Measurements from ENCODE around the gene LINC01488. TPM values are rescaled to one million over a fixed set of nuclear protein-coding genes. Genes with fewer than 3 reads are reported as not detected.

LINC01488 gene
- polyA plus RNA-seq, 1 of the 3 experiments (the other 2 are of a cell fraction), result not detected

DNA sequence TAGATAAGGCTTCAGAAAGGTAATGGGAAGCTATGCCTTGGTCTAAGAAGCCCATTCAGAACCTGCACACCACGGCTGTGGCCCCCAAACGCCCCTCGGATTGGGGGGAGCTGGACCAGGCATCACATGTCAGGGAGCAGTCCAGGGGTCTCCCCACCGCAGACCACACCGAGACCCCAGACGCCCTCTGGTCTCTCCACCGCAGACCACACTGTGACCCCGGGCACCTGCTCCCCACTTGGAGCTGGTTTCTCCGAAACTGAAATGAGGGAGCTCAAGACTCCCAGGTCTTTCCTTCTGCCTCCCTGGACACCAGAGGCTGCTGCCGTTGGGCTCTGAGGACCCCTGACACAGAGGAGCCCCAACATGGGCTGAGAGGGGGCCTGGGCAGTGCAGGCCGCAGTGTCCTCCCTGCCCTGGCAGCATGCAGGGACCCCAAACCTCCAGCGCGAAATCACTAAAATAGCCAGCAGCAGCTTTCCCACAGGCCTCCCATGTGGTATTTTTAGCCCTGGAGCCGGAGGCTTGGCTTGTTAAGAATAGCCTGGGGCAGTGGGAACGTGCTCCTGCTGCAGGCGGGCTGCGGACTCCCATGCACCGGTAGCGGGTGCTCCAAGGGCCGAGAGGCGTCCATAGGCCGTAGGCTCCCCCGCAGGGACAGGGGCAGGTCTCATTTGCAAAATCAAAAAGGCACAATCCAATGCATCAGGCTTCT is 7.7 kb downstream of the LINC01488 start:
- no peaks in the 10 kb centered on the region for H4K20me1 ChIP-seq (ENCODE audit: insufficient read depth)
- H3K27me3 ChIP-seq (ENCODE audit: insufficient read depth), result no peaks in the 10 kb centered on the region
- H3K79me2 ChIP-seq (ENCODE audit: insufficient read depth), result no peaks in the 10 kb centered on the region
- CTCF ChIA-PET, result interaction anchor here (0.9 kb wide), 1 partner anchor 154 kb away, joined by 3 read pairs; no protein-coding TSS in a partner anchor
- no peaks in the 10 kb centered on the region for H3F3A ChIP-seq (replicated peaks; ENCODE audit: insufficient read depth)
- POLR2A ChIA-PET, result no interaction called here
- no peak overlapping the region for H3K9ac ChIP-seq
- 97% methylated on average over 18 of the region's 23 CpGs for WGBS (ENCODE audit: low lambda C conversion rate)
- no peak overlapping the region for H3K4me2 ChIP-seq
- TF ChIP-seq RCOR1 (IDR thresholded peaks at IDR 0.05; ENCODE audit: low read length), result no peak
- no peak for TF ChIP-seq EZH2phosphoT487 (IDR thresholded peaks at IDR 0.05; ENCODE audit: borderline replicate concordance, low read depth)
- no peak for TF ChIP-seq ELF1 (IDR thresholded peaks at IDR 0.05)
- no peak for TF ChIP-seq NFIC (IDR thresholded peaks at IDR 0.05; ENCODE audit: borderline replicate concordance)
- TF ChIP-seq, protein P1, sequence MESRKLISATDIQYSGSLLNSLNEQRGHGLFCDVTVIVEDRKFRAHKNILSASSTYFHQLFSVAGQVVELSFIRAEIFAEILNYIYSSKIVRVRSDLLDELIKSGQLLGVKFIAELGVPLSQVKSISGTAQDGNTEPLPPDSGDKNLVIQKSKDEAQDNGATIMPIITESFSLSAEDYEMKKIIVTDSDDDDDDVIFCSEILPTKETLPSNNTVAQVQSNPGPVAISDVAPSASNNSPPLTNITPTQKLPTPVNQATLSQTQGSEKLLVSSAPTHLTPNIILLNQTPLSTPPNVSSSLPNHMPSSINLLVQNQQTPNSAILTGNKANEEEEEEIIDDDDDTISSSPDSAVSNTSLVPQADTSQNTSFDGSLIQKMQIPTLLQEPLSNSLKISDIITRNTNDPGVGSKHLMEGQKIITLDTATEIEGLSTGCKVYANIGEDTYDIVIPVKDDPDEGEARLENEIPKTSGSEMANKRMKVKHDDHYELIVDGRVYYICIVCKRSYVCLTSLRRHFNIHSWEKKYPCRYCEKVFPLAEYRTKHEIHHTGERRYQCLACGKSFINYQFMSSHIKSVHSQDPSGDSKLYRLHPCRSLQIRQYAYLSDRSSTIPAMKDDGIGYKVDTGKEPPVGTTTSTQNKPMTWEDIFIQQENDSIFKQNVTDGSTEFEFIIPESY (IDR thresholded peaks at IDR 0.05; ENCODE audit: borderline replicate concordance, low read depth), result no peak
- TF ChIP-seq FOXM1 (IDR thresholded peaks at IDR 0.05; ENCODE audit: low read depth), result no peak
- no peak for TF ChIP-seq MXI1 (IDR thresholded peaks at IDR 0.05; ENCODE audit: low read depth, low read length)
- TF ChIP-seq YY1 (IDR thresholded peaks at IDR 0.05; ENCODE audit: low read depth), result no peak
- no peak for TF ChIP-seq TEAD4 (IDR thresholded peaks at IDR 0.05; ENCODE audit: borderline replicate concordance, insufficient read depth)
- no peaks in the 10 kb centered on the region for H3K9me3 ChIP-seq
- no peaks in the 10 kb centered on the region for H3K36me3 ChIP-seq (replicated peaks in 1 of 2; ENCODE audit: control insufficient read depth in 1 of 2, insufficient read depth in 2 of 2, low read length in 1 of 2)
- peaks cover 0 to 3% of the 10 kb centered on the region in 2 experiments; a peak in 1 of 4 replicates for H3K4me1 ChIP-seq (ENCODE audit: control insufficient read depth in 1 of 2, insufficient read depth in 2 of 2, low read depth in 1 of 2, low read length in 1 of 2)
- H3K27ac ChIP-seq (ENCODE audit: low read depth in 2 of 2, low read length in 1 of 2), result no peak overlapping the region
- no peak overlapping the region for H2AFZ ChIP-seq (ENCODE audit: low read depth)
- no peaks in the 10 kb centered on the region for H3K9me2 ChIP-seq
- DNase-seq, result no peak
- no peak overlapping the region for H3K4me3 ChIP-seq (ENCODE audit: low read depth in 2 of 2, low read length in 1 of 2)

DNA sequence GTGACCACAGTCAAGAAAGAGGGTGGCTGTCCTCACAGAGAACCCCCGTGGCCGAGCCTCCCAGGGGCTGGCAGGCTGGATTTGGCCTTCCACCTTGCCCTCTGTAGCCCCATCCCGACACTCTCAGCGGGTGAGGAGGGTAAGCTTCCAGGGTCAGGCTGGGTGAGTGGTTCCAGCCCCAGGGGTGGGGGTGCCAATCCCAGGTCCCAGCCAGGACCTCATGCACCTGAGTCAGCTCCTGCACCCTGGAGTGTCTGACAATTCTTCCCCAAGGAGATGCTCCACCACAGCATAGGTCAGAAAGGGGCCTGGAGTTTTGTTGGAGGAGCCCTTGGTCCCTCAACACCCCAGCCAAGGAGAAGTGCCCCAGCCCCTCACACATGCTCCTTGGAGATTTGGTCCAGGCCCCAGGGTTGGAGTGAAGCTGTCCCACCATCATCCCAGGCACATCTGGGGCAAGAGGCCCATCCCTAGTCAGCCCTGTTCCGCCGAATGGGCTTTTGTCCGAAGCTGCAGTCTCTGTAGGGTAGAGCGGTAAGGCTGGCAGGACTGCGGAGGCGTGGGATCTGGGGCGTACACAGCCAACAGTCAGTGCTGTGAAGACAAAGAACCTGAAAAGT is 8.4 kb downstream of the LINC01488 start:
- ChIA-PET CTCF (no interaction called here), POLR2A (no interaction called here)
- H3K9me2 ChIP-seq, result no peaks in the 10 kb centered on the region
- H3K4me2 ChIP-seq, result no peak overlapping the region
- no peaks in the 10 kb centered on the region for H4K20me1 ChIP-seq (ENCODE audit: insufficient read depth)
- TF ChIP-seq, protein P2, sequence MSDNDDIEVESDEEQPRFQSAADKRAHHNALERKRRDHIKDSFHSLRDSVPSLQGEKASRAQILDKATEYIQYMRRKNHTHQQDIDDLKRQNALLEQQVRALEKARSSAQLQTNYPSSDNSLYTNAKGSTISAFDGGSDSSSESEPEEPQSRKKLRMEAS (IDR thresholded peaks at IDR 0.05; ENCODE audit: low read depth), result no peak
- TF ChIP-seq ELF1 (IDR thresholded peaks at IDR 0.05), result no peak
- no peak for TF ChIP-seq SMC3 (IDR thresholded peaks at IDR 0.05; ENCODE audit: low read depth, low read length)
- WGBS (ENCODE audit: low lambda C conversion rate), result 96% methylated on average over 10 of the region's 11 CpGs
- no peaks in the 10 kb centered on the region for H3F3A ChIP-seq (replicated peaks; ENCODE audit: insufficient read depth)
- H3K27ac ChIP-seq (ENCODE audit: low read depth in 2 of 2, low read length in 1 of 2), result no peak overlapping the region
- H3K4me1 ChIP-seq (ENCODE audit: control insufficient read depth in 1 of 2, insufficient read depth in 2 of 2, low read depth in 1 of 2, low read length in 1 of 2), result peaks cover 0 to 10% of the 10 kb centered on the region in 2 experiments; a peak in 1 of 4 replicates
- no peaks in the 10 kb centered on the region for H3K27me3 ChIP-seq (ENCODE audit: insufficient read depth)
- H3K9ac ChIP-seq, result no peak overlapping the region
- H3K4me3 ChIP-seq (ENCODE audit: low read depth in 2 of 2, low read length in 1 of 2), result no peak overlapping the region
- no peaks in the 10 kb centered on the region for H3K79me2 ChIP-seq (ENCODE audit: insufficient read depth)
- DNase-seq, result no peak
- H3K36me3 ChIP-seq (replicated peaks in 1 of 2; ENCODE audit: control insufficient read depth in 1 of 2, insufficient read depth in 2 of 2, low read length in 1 of 2), result no peaks in the 10 kb centered on the region
- no peaks in the 10 kb centered on the region for H3K9me3 ChIP-seq
- H2AFZ ChIP-seq (ENCODE audit: low read depth), result no peak overlapping the region
